WTC11 (cell line): Measurements from ENCODE around the gene BRD4. TPM values are rescaled to one million over a fixed set of nuclear protein-coding genes. Genes with fewer than 3 reads are reported as not detected.

Experiments
- ATAC-seq: fragments of 200-7000 bp; cut with Tn5 transposase; 2 replicates; pipeline ENCODE4 v1.10.0; 2021; ENCODE audit warnings: mild to moderate bottlenecking, moderate library complexity
- CTCF ChIA-PET: fragments of 300-600 bp; sonication (Branson Sonifier 250); formaldehyde crosslinking; loops from one replicate; lab custom pipeline; 2021; ENCODE audit warnings: antibody characterized with exemption; lab: Charles Lee
- POLR2A ChIA-PET: fragments of 350-600 bp; sonication (Branson Sonifier 250); formaldehyde crosslinking; loops from one replicate; lab custom pipeline; 2021; ENCODE audit warnings: antibody characterized with exemption; lab: Charles Lee
- DNase-seq: peaks from one replicate; pipeline ENCODE4 v3.0.0; 2021; ENCODE audit warnings: low spot score
- H3K27ac Mint-ChIP-seq: 2 replicates; pipeline ENCODE4 v1.8.0; 2021; ENCODE audit warnings: mixed read lengths
- H3K27me3 Mint-ChIP-seq: 2 replicates; pipeline ENCODE4 v1.8.0; 2021; ENCODE audit warnings: low read depth, mild to moderate bottlenecking, moderate library complexity, mixed read lengths
- H3K36me3 Mint-ChIP-seq: 2 replicates; pipeline ENCODE4 v1.8.0; 2021; ENCODE audit warnings: mixed read lengths
- H3K4me1 Mint-ChIP-seq: 2 replicates; pipeline ENCODE4 v1.8.0; 2022; ENCODE audit warnings: mixed read lengths
- H3K4me3 Mint-ChIP-seq: 2 replicates; pipeline ENCODE4 v1.8.0; 2021; ENCODE audit warnings: mild to moderate bottlenecking, moderate library complexity, mixed read lengths
- H3K9me3 Mint-ChIP-seq: 2 replicates; pipeline ENCODE4 v1.8.0; 2021; ENCODE audit warnings: mixed read lengths
- ARID4B ChIP-seq: sonication (generic); formaldehyde crosslinking; IDR thresholded peaks from 2 replicates; pipeline ENCODE4 v1.8.0; 2023; ENCODE audit warnings: missing genetic modification reagents, mild to moderate bottlenecking, borderline replicate concordance
- ELF4 ChIP-seq: sonication (generic); formaldehyde crosslinking; IDR thresholded peaks from 2 replicates; pipeline ENCODE4 v1.8.1; 2022; ENCODE audit warnings: low read depth, mild to moderate bottlenecking, moderate library complexity, missing genetic modification reagents
- ETV6 ChIP-seq: sonication (generic); formaldehyde crosslinking; IDR thresholded peaks from 2 replicates; pipeline ENCODE4 v1.8.1; 2022; ENCODE audit warnings: mild to moderate bottlenecking, missing genetic modification reagents
- FOXK1 ChIP-seq: sonication (generic); formaldehyde crosslinking; IDR thresholded peaks from 2 replicates; pipeline ENCODE4 v1.8.0; 2022; ENCODE audit warnings: mild to moderate bottlenecking, moderate library complexity, missing genetic modification reagents
- FOXP1 ChIP-seq: sonication (generic); formaldehyde crosslinking; IDR thresholded peaks from 2 replicates; pipeline ENCODE4 v1.8.0; 2022; ENCODE audit warnings: missing genetic modification reagents, mild to moderate bottlenecking, moderate library complexity, borderline replicate concordance
- IRF2 ChIP-seq: sonication (generic); formaldehyde crosslinking; IDR thresholded peaks from 2 replicates; pipeline ENCODE4 v1.8.0; 2022; ENCODE audit warnings: low read depth, missing genetic modification reagents, borderline replicate concordance
- SMAD3 ChIP-seq: sonication (generic); formaldehyde crosslinking; IDR thresholded peaks from 2 replicates; pipeline ENCODE4 v1.8.0; 2022; ENCODE audit warnings: missing genetic modification reagents, mild to moderate bottlenecking, borderline replicate concordance
- TEAD1 ChIP-seq: sonication (generic); formaldehyde crosslinking; IDR thresholded peaks from 2 replicates; pipeline ENCODE4 v1.8.0; 2022; ENCODE audit warnings: mild to moderate bottlenecking, missing genetic modification reagents
- ZNF138 ChIP-seq: sonication (generic); formaldehyde crosslinking; conservative IDR thresholded peaks from 2 replicates; pipeline ENCODE4 v1.8.1; 2022; ENCODE audit warnings: mild to moderate bottlenecking, moderate library complexity, missing genetic modification reagents
- ZNF396 ChIP-seq: fragments of 250-450 bp; sonication (Bioruptor Pico); IDR thresholded peaks from 2 replicates; pipeline ENCODE4 v1.8.0; 2021; ENCODE audit warnings: mild to moderate bottlenecking, moderate library complexity, borderline replicate concordance
- total RNA-seq: library from RNA; stranded (reverse); gene quantifications from 3 replicates; pipeline ENCODE4 v1.2.3, GENCODE V29; 2021
- TF ChIP-seq, protein P1 (sequence below): fragments of 250-450 bp; sonication (Bioruptor Pico); IDR thresholded peaks from 2 replicates; pipeline ENCODE4 v2.1.2; 2022; ENCODE audit warnings: mild to moderate bottlenecking, moderate library complexity
- TF ChIP-seq, protein P2 (sequence below): fragments of 250-450 bp; sonication (Bioruptor Pico); conservative IDR thresholded peaks from 2 replicates; pipeline ENCODE4 v1.9.0; 2021; ENCODE audit warnings: mild to moderate bottlenecking
- TF ChIP-seq, protein P3 (sequence below): fragments of 250-450 bp; sonication (Bioruptor Pico); IDR thresholded peaks from 2 replicates; pipeline ENCODE4 v1.9.0; 2021; ENCODE audit warnings: mild to moderate bottlenecking, borderline replicate concordance

BRD4 gene
- total RNA-seq, 1 experiment from 2014 or later = 128 TPM

DNA sequence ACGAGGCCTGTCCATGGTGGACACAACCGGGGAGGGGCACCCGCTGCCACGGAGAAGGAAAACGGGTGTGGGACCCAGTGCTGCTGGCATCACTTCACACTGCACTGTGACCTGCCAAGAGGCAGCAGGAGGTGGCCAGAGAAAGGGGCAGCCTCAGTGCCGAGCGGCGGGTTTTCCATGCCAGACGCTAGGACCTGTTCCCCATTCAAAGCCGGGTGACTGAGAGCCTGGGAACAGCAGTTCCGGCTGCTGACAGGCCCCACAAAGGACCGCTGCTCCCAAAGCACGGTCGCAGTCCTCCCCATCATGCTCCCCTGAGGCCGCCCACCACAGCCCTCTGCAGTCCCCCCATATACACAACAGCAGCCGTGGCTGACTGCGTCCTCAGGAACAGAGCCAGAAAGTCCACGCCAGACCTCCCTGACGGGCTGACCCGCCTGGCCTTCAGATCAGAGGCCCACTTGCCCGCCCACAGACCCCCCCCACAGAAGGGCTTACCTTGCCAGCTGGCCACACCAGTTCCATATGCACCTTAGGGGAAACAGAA lies 41.8 kb upstream of the BRD4 start (continued):
- TF ChIP-seq, protein P1, sequence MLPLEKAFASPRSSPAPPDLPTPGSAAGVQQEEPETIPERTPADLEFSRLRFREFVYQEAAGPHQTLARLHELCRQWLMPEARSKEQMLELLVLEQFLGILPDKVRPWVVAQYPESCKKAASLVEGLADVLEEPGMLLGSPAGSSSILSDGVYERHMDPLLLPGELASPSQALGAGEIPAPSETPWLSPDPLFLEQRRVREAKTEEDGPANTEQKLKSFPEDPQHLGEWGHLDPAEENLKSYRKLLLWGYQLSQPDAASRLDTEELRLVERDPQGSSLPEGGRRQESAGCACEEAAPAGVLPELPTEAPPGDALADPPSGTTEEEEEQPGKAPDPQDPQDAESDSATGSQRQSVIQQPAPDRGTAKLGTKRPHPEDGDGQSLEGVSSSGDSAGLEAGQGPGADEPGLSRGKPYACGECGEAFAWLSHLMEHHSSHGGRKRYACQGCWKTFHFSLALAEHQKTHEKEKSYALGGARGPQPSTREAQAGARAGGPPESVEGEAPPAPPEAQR (CRISPR knock-in tag) = no peak
- no peak for TF ChIP-seq TEAD1
- TF ChIP-seq, all 79 proteins: peak for 0

- ChIA-PET CTCF (no interaction called here), POLR2A (no interaction called here)
- no peak for TF ChIP-seq FOXK1 (CRISPR knock-in tag)
- TF ChIP-seq SMAD3 (CRISPR knock-in tag) = no peak
- no peak for TF ChIP-seq IRF2 (CRISPR knock-in tag)
- no peak for TF ChIP-seq FOXP1 (CRISPR knock-in tag)
- no peak for TF ChIP-seq ZNF138 (CRISPR knock-in tag)
- TF ChIP-seq ELF4 (CRISPR knock-in tag) = no peak
- no peak for TF ChIP-seq ARID4B (CRISPR knock-in tag)
- TF ChIP-seq, protein P2, sequence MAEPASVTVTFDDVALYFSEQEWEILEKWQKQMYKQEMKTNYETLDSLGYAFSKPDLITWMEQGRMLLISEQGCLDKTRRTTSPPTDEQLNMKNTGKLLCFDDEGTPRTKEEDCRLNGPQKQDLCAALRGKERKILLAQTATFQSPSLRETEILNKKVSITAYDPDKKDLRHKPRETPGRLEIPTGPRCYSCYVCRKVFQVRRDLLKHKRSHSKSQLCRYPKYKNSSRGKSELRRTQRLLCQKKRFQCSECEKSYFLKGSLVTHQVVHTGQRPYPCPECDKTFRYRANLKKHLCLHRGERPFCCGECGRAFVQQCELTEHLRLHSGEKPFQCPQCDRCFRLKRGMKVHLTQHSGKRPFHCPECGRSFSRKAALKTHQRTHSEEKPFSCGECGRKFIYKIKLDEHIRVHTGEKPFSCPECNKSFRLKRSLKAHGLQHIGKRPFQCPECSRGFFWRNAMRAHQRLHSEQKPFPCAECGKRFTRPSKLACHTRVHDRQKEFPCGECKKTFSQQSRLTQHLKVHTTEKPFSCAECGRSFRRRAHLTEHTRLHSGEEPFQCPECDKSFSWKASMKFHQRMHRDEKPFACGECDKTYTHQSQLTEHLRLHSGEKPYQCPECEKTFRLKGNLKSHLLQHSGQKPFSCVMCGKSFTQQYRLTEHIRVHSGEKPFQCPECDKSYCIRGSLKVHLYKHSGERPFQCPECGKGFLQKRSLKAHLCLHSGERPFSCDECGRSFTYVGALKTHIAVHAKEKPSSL = no peak
- TF ChIP-seq ETV6 (CRISPR knock-in tag) = no peak
- TF ChIP-seq ZNF396 (CRISPR knock-in tag) = no peak
- TF ChIP-seq, protein P3, sequence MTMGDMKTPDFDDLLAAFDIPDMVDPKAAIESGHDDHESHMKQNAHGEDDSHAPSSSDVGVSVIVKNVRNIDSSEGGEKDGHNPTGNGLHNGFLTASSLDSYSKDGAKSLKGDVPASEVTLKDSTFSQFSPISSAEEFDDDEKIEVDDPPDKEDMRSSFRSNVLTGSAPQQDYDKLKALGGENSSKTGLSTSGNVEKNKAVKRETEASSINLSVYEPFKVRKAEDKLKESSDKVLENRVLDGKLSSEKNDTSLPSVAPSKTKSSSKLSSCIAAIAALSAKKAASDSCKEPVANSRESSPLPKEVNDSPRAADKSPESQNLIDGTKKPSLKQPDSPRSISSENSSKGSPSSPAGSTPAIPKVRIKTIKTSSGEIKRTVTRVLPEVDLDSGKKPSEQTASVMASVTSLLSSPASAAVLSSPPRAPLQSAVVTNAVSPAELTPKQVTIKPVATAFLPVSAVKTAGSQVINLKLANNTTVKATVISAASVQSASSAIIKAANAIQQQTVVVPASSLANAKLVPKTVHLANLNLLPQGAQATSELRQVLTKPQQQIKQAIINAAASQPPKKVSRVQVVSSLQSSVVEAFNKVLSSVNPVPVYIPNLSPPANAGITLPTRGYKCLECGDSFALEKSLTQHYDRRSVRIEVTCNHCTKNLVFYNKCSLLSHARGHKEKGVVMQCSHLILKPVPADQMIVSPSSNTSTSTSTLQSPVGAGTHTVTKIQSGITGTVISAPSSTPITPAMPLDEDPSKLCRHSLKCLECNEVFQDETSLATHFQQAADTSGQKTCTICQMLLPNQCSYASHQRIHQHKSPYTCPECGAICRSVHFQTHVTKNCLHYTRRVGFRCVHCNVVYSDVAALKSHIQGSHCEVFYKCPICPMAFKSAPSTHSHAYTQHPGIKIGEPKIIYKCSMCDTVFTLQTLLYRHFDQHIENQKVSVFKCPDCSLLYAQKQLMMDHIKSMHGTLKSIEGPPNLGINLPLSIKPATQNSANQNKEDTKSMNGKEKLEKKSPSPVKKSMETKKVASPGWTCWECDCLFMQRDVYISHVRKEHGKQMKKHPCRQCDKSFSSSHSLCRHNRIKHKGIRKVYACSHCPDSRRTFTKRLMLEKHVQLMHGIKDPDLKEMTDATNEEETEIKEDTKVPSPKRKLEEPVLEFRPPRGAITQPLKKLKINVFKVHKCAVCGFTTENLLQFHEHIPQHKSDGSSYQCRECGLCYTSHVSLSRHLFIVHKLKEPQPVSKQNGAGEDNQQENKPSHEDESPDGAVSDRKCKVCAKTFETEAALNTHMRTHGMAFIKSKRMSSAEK (CRISPR knock-in tag) = no peak
- Mint-ChIP-seq H3K4me1 (peaks cover 15% of the 10 kb centered on the region), H3K4me3 (no peak overlapping the region), H3K27ac (no peak overlapping the region), H3K36me3 (peaks cover 38% of the 10 kb centered on the region), H3K27me3 (no peaks in the 10 kb centered on the region), H3K9me3 (no peaks in the 10 kb centered on the region)
- no peak for DNase-seq
- no peak for ATAC-seq
These were observed 41.3 kb upstream of the BRD4 start for GRCh38 chr19:15373644-15374043.
